Sigmoid colon (tissue), 3 donors: ENCODE data around the gene R3HDM1.

Experiments used
- CTCF ChIP-seq, 4 experiments: fragments of 450-650 bp in 3 of 4; fragments of 200-600 bp in 1 of 4; IDR thresholded peaks; one replicate each; pipeline ENCODE4 v1.5.1; 2016 to 2019; ENCODE audit warnings: antibody characterized with exemption in 4 of 4, mild to moderate bottlenecking in 3 of 4, moderate library complexity in 2 of 4
- POLR2A ChIP-seq, 2 donors: fragments of 450-650 bp; IDR thresholded peaks; one replicate each; pipeline ENCODE4 v1.6.1; 2016; ENCODE audit warnings: antibody characterized with exemption in 2 of 2, mild to moderate bottlenecking in 2 of 2, moderate library complexity in 2 of 2

- no peak for TF ChIP-seq POLR2A (IDR thresholded peaks at IDR 0.05)
- no peak for TF ChIP-seq CTCF (IDR thresholded peaks at IDR 0.05)
These were observed 104.0 kb downstream of the R3HDM1 start for GRCh38 chr2:135635212-135635835.
